T-helper 2 cell (primary cell): Measurements from ENCODE around the gene TBL1X.

Experiments
- DNase-seq, 5 experiments: peaks; one replicate each; pipeline versions ENCODE4 v3.0.0 to v3.0.0-alpha.2; 2012 to 2022

The TBL1X gene

DNA sequence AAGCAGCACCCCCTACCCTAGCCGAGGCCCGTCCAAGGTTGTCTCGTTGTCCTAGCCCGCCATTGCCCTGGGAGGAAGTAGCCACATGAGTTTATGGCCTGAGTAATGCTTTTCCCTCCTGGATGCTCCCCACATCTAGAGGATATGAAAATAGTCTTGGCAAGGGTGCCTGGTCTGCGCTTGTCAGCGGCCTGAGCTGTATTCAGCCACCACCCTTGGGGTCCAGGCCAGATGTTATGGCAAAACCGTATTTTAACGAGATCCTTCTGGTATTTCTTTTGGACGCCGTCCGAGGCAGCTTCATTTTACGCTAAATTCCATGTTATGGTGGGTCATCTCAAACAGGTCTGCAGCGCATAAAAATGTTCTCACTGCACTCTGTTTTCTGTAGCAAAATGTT lies 211.4 kb downstream of the TBL1X start:
- no peak for DNase-seq

DNA sequence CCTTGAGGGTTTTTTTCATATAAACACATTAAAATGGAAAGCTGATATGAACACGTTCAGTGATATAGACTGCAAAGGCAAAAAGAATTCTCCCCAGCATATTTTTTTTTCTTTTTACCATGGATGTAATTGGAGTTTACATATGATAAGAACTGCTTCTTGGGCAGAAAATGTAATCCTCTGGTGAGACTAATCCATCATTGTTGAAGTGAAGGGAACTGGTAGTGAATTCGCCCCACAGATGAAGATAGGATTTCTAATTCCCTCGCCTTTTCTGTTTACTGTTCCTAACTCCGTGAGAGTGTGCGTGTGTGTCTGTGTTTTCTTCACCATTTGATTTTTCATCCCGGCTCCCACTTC lies 211.9 kb downstream of the TBL1X start:
- DNase-seq = peak in 1 of 5 experiments; percentile 48

DNA sequence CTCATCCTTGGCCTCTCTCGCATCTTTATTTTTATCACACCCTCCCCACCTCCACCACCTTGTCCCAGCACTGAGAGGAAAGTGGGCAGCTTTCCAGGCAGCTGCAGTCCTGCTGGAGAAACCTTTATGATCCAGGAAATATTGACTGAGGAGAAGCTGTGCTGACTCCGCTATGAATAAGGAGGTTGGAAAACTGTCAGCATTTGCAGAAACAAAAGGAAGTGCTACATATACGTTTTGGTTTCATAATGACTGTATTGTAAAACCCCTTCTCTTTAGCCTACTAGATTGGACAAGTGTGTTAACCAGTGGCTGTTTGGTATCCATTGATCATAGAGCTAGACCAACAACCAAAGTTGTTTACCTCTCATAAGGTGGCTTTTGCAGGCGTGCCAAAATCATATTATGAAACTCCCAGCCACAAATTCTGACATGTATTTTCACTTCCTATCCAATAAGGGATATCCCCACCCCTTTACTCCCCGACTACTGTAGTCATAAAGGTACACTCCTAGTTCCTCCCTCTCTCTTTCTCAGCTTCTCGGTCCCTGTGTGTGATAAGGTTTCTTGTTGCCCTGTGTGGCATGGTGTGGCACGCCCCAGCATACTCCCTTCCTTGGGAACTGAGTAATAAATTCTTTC lies 212.4 kb downstream of the TBL1X start:
- peak in 2 of 5 experiments; percentile 16 to 90 for DNase-seq

DNA sequence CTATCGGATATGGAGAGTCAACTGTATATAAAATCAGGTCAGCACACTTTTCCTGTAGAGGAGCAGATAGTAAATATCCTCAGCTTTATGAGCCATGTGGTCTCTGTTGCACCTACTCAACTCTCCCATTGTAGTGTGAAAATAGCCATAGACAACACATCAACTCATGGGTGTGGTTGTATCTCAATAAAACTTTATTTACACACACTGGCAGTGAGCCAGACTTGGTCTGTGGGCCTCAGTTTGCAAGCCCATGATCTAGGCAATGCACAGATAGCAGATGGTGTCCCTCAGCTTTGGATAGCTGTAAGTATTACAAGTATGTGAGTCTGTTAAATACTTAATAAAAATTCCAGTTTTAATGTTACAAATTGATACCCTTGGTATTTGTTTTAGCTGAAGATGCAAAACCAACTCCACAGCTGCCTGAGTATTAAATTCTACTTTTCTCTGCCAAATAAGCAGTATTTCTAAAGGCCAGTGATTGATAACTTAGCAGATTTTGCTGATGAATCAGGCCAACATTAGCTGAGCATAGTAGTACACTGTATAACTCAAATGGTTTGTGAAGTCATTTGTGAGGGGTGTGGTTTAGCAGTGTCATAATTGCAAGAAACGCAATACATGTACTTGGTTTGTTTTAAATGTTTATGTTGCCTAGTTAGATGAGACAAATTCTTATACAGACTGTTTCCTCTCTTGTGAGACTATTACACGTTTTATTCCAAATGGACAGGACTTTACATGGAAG lies 213.5 kb downstream of the TBL1X start:
- no peak for DNase-seq

DNA sequence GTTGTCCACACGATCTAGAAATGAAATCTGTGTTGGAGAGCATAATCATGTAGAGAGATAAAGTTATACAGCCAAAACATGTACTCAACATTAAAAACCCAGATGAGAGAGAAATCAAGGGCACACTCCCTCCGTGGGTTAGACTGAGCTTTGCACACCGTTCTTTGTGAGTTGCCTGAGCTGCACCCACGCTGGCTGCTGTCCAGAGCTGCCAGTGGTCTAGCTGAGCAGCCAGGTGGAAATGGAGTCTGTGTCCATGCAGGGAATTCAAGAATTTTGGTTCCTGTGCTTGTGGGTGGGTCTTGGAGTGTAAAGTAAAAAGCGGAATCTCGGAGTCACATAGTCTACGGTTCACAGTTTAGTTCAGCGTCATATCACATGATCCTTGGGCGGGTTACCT lies 216.2 kb downstream of the TBL1X start:
- DNase-seq = no peak

DNA sequence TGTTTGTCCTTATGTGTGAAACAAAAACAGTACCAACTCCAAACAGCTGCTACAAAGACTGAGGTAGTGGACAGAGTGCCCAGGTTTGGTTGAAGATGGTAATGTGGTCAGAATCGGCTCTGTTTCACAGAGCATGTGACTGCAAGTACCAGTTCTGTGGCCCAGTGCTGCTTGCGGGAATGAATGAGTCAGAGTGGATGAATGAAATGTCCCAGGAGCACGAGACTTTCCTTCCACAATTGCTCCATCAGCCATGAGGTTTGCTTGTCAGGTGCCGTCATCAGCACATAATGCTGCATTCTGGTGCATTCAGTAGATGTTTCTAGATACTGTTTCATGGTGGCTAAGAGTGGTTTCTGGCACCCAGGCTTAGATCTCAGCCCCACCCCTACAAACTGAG lies 216.6 kb downstream of the TBL1X start:
- peak in 1 of 5 experiments; percentile 60 for DNase-seq

DNA sequence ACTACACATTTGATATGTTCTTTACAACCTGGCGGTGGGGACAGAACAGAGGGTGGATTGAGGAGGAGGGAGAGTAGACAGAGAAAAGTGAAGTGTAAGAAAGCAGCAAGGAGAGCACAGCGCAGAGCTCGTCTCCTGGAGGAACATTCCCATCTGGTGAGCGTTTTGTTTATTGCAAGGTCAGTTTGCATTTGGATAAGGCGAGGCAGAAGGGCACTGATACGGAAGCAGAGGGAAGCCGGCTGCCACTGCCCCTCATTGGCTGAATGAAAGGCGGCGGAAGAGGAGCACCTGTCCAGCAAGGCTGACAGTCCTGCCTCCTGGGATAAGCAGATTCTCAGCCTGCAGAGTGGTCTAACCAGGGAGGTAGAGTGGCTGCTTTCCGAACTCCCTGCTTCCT lies 217.6 kb downstream of the TBL1X start:
- DNase-seq = no peak

DNA sequence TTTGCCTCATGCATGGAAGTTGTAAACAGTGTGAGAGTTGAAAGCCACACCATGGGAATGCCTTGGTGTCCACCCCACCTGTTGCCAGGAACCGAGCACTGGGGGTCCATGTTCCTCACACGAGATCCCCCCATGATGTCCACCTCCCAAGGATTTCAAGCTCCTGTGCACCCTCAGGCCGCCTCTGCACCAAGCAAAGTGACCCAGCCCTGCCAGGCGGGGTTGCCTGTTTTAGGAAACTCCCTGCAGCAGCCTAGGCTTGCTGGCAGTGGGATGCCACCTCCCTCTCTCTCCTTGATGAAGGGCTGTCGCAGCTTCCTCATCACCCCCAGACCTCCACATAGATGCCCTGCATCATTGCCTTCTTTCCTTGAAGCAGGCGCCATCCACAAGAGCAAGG lies 218.0 kb downstream of the TBL1X start:
- DNase-seq = no peak

DNA sequence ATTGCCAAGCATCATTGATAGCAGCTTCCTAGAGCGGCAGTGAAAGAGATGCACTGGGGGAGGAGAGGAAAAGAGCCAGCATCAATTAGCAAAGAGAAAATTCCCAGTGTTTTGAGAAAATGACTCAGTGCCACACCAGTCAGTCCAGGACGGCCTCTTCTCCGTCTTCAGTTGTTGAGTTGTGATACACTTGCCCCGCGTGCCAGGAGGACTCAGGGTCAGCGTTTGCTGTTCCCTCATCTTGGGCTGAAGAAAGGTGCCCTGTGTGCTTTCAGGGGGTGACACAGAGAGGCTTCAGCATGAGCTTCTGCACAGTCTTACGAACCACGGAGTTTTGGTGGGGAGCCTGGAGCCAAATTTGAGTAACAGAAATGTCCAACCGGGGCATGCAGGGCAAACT lies 218.5 kb downstream of the TBL1X start:
- DNase-seq = no peak

DNA sequence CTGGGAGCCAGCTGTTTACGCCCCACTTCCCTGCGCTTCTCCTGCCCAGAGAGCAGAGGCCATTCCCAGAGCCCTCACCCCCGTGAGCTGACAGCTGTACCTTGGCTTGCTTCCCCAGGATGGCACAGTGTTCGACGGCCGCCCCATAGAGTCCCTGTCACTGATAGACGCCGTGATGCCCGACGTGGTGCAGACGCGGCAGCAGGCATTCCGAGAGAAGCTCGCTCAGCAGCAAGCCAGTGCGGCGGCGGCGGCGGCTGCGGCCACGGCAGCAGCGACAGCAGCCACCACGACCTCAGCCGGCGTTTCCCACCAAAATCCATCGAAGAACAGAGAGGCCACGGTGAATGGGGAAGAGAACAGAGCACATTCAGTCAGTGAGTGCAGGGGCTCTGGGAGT lies 223.0 kb downstream of the TBL1X start:
- DNase-seq = no peak

DNA sequence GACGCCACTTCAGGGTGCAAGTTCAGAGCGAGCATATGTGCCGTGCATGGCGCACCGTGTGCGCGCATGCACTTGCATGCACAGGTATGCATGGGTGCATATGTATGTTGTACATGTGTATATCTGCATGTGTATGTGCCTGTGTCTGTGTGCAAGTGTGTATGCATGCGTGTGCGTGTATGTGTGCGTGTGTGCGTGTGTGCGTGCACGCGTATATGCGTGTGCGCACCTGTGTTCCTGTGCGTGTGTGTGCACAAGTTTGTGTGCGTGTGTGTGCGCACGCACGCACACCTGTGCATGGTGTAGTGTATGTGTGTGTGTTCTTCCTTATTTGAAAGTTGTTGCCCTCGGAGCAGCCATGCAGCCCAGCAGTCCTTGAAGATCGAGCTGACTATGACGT lies 224.0 kb downstream of the TBL1X start:
- DNase-seq = no peak

DNA sequence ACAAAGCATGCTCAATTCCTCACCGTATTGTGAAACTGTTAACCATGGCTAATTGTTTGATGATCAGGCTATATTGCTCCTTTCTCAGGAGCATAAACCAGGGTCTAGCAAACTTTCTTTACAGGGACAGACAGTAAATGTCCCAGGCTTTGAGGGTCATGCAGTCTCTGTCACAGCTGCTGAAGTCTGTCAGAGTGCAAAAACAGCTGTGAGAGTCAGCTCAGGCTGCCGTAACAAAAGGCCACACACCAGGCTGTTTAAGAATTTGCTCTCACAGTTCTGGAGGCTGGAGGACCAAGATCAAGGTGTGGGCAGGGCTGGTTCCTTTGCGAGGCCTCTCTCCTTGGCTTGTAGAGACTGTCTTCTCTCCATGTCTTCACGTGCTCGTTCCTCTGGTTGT lies 225.2 kb downstream of the TBL1X start:
- DNase-seq = no peak

DNA sequence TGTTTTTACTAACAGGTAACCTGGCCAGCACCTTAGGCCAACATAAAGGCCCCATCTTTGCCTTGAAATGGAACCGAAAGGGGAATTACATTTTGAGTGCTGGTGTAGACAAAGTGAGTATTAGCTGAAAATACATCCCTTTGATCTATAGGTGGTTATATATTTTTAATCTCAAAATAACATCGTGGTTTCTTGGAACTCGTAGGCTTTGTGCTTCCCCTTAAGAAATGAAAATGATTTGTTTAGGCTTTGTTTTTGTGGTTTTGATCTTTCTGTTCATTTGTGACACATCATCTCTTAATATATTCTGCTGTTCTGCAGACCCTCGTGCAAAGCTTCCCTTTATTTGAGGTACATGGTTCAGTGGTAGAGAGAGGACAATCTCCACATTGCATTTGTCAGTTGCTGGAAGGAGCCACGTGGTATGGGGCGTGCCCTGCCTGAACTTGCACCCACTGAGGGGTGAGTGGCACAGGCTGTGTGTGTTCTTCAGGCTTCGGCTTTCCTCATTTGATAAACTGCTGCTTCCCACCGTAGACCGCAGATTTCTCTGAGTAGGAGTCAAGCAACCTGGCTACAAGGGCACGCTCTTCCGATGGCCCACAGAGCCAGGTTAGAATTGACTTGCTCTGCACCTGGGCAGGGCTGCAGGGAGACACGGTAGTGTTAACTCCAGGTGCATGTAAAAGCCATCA lies 228.6 kb downstream of the TBL1X start:
- peak in 1 of 5 experiments; percentile 78 for DNase-seq

DNA sequence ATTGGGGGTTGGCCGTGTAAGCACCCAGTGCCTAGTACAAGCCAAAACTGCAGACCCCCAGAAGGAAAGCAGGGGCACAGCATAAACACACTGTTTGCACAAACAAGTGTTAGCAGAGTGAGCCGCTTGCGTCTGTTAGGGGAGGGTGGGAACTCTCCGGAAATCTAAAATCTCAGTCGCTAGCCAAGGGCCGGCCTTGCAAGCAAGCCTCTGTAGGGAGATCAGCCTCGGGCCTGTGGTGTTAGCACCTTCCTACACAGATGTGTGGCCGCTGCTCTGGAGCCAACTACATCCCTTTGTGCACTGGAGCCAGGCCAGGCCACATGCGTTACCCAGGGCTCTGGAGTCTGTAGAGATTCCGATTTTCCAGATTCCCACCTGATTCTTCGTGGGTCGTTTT lies 233.7 kb downstream of the TBL1X start:
- no peak for DNase-seq

DNA sequence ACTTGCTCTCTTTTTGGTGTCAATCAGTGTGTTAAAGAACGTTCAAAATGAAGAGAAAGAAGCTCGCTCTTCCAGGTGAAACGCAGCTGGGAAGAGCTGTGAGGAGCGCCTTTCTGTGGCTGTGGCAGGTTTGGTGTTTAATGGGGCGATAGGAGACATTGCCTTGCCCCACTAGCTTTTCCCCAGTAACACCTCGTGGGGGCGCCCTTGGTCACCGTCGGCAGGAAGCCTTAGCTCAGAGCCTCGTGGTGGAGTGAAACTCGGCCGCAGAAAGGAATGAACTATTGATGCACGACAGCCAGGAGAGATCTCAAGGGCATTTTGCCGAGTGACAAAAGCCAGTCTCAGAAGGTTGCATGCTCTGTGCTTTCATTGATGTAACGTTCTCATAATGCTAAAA lies 235.7 kb downstream of the TBL1X start:
- no peak for DNase-seq

DNA sequence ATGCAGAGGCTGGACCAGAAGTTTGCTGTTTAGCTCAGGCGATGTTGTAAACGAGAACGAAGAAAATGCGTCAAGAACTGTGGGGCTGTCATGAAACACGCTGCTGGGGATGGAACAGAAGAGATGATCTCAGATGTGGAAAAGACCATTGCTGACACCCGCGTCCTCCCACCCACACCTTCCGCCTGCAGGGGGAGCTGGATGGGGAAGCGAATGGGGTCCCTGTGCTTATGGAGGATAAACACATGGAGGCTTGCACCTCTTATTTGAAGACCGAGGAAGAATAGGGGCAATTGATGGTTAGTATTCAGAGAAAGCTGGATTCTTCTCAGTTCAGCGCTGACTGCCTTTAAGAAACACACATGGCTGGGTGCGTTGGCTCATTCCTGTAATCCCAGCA lies 236.9 kb downstream of the TBL1X start:
- DNase-seq = no peak

DNA sequence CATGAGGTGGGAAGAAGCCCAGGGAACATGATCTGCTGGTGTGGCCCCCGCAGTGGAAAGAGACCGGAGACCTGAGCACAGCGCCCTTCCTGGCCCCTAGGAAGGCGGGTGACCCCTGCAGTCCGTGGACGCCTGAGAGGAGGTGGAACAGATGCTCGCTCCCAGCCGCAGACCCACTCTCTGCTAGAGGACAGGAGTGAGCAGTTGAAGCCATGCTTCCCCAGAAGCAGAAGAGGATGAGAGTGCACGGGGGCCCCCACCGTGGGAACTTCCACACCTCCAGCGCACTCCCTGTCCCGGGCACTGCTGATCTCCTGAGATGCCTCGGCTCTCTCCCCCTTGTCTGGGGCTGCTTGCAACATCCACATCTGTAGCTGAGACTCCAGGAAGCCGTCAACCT lies 238.5 kb downstream of the TBL1X start:
- no peak for DNase-seq

DNA sequence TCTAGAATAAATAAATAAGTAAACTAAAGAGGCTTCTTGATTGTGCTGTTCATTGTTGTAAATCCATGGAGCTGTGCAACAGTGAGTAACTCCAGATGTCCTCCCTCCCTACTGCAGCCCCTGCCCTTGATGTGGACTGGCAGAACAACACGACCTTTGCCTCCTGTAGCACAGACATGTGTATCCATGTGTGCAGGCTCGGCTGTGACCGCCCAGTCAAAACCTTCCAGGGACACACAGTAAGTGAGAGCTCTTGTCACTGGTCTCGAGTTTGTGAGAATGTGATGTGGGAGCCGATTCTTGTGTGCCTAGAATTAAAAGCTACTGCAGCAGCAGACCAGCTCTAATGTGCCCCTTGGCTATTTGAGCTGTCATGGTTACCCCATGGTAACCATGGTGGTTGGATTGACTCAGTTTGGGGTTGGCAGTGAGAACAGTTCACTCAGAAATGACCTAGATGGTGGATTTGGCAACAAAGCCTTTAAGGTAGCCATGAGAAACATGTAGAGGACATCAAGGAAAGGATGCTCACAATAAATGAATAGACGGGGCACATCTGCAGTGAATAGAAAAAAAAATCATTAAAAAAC lies 240.1 kb downstream of the TBL1X start:
- no peak for DNase-seq

DNA sequence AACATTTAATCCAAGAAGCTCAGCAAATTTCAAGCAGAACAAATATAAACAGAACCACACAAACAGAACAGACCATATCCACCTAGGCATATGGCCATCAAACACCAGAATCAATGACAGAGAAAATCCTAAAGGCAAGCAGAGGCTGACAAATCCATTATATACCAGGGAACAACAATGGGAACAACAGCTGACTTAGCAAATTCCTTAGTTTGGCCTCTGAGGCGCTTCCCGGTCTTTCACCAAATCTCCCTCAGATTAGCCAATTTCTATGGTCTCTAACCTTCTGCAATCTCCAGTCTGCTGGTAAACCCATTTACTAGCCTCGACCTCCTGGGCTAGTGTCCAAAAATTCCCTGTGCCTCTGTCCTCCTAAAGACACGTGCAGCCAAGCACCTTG lies 241.6 kb downstream of the TBL1X start:
- no peak for DNase-seq

DNA sequence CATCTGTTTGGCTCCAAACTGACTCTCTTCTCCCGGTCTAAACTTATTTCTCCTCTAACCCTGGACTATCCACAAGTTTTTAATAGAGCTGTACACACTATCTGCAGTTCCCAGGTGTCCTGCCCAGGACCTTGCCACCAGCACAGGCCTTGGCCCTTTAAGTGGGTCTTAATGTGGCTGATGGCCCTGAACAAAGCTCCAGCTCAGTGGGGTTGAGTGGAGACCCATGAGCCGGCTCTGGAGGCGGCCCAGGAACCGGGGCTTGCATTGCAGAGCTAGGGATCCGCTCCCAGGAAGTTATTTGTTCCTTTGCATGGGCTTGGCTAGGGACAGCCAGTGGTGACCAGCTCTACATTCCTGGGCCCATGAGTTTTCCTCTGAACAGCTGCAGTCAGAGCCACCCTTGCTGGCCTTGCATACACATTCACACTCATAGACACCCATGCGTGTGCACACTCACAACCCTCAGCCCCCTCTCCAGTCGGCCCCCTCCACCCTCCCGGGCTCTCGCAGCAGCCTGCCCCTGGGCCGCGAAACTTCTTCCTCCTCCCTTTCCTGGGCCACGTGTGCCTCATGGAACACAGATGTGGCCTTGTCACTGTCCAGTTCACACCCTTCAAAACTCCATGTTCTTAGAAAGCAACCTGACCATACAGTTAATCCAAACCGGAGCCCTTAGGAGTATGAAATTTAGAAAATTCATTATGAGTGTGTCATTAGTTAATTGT lies 242.6 kb downstream of the TBL1X start:
- no peak for DNase-seq

DNA sequence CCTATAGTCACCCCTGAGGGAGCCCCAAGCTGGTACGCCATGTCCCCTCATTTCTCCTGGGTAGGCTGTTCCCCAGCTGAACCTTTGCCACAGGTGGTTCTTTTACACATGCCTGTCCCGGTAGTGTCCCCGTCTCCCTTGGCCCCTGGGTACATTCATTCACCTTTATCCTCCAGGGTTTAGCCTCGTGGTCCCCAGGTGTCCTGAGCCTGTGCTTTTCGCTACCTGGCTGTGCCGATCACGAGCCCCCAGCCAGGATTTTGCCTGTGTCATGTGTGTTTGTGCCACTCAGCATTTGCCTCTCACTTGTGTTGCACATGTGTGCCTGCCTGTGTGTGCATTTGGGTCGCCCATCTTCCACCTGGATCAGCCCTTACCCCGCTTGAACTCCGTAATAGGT lies 243.2 kb downstream of the TBL1X start:
- DNase-seq = no peak

DNA sequence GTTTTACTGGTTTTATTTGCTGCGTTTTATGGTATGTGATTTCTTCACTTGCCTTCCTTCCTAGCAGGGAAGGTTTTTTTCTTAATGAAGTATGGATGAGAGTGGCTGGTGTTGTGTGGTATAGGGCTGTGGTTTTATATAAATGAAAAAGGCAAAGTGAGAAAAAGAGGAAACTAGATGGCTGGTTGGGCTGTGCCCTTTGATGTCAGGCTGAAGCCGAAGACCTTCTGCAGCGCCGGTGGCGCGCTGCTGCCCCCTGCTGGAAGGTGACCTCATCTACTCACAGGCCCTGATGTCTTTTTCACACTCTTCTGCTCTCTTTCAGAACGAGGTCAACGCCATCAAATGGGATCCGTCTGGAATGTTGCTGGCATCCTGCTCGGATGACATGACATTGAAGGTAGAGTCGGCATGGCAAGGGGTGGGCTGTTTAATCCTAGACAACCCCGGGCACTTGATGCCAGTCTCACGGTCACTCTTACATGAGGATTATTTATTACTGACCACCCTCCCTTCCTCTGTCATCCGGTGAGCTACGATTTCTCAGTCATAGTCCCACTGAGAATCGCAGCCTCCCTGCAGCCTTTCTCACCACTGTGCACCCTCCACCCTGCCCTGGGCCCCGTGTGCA lies 244.2 kb downstream of the TBL1X start:
- peak; percentile 53 to 81 (median 62) for DNase-seq

DNA sequence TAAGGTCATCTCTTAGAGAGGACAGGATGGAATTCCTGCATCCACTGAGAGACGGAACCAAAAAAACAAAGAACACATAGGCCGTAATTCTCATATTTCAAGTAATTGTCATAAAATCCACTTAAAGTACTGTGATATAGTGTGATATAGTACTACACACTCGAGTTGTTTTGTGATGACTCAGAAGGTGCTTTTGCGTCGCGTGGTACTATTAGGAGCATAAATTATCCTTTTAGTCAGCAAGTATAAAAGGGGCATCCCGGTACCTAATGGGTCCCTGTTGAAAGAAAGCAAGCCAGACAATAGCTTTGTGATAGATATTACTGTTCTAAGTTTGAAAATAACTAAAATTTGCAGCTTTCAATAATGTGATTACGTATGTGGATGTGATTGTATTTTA lies 245.5 kb downstream of the TBL1X start:
- DNase-seq = peak in 1 of 5 experiments; percentile 12
